HG03442 (cell line): ENCODE data around the gene CFAP97D1.
"Not testable (repeated sequence)": the region's sequence is repeated elsewhere in the genome, so short reads cannot be mapped to it uniquely, and the experiment has no call there.

Experiments used
- ATAC-seq: cut with Tn5 transposase; IDR thresholded peaks from one replicate; pipeline ENCODE4 v1.9.1; 2021; ENCODE audit warnings: mild to moderate bottlenecking, moderate library complexity; ENCODE audit not compliant: unreplicated experiment

CFAP97D1 gene

GRCh38 chr17:43792668-43793067 is 12.4 kb downstream of the CFAP97D1 start:
- ATAC-seq, result not testable (repeated sequence)

DNA sequence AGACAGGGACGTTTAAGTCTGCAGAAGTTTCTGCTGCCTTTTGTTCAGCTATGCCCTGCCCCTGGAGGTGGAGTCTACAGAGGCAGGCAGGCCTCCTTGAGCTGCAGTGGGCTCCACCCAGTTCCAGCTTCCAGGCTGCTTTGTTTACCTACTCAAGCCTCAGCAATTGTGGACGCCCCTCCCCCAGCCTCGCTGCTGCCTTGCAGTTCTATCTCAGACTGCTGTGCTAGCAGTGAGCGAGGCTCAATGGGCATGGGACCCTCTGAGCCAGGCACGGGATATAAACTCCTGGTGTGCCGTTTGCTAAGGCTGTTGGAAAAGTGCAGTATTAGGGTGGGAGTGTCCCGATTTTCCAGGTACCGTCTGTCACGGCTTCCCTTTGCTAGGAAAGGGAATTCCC is 17.8 kb downstream of the CFAP97D1 start:
- ATAC-seq, result not testable (repeated sequence)

DNA sequence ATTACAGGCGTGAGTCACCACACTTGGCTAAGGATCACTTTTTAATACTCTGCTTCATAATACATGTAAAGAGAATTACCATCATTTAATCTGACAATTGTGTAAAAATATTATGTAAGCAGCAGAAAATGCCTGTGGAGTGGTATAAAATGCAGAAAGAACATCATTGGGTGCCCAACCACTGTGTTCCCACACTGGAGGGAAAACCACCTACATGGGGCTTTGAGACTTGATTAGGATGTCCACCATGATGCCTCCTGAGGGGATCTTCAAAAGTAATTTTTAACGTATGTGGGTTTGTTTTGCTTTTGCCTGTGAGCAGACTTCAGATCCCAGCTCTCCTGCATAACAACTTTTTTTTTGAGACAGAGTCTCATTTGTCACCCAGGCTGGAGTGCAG is 18.8 kb downstream of the CFAP97D1 start:
- no peak for ATAC-seq

GRCh38 chr17:43800736-43801135 is 20.5 kb downstream of the CFAP97D1 start:
- ATAC-seq, result no peak

DNA sequence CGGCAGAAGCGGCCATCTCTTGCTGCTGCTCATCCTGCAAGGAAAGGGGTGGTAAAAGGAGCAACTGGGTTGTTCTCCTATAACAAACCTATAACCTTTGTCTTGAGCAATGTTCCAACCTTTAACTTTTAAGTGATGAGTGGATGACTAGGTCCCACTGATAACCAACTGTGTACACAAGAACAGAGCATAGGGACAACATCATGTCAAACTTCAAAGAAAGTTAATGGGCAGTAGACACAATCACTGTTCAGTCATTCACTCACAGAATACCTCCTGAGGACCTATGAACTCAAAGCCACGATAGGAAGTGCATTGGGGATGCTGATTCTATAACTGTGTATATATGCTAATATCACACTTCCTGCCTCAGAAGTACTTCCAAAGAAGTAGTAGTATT is 21.6 kb downstream of the CFAP97D1 start:
- ATAC-seq, result no peak

GRCh38 chr17:43803758-43804157 is 23.5 kb downstream of the CFAP97D1 start:
- ATAC-seq, result no peak

DNA sequence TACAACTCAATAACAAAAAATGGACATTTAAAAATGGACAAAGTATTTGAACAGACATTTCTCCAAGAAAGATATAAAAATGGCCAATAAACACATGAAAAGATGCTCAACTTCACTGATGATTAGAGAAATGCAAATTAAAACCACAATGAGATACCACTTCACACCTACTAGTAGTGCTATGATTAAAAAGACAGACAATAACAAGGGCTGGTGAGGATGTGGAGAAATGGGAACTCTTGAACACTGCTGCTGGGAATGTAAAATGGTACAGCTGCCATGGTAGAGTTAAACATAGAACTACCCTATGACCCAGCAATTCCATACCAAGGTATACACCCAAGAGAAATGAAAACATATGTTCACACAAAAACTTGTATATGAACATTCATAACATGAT is 24.9 kb downstream of the CFAP97D1 start:
- no peak for ATAC-seq

DNA sequence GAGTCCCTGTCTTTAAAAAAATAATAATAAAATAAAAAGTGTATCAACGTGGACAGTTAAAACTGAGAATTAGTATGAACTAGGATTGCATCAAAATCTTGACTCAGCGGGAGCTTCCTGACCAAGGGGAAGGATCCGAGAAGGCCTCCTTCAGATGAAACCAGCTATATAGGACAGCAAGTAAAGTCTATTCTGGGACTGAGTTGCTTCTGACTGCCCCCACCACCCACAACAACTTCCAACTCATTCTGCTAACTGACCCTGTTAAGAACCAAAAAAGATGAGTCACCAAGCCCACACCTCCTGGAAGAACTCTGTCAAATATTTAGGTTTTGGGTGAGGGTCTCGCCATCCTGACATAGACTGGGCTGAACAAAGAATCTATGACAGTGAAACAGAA is 27.8 kb downstream of the CFAP97D1 start:
- ATAC-seq, result no peak

DNA sequence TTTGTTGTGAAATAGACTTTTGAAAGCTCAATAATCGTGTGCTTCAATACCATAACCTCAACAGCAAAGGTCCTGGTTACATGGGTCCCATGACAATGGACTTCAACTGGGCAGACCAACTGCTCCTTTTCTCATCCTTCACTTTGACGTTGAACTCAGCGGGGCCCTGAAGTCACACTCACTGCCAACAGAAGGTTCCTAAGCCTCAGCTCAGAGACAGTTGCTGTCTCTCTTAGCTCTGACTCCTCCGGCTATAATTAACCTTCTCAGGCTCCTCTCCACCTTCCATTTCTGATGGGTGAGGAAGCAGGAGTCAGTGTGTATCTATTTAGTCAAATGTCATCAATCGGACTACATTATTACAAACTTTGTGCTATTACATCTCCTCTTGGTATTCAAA is 28.9 kb downstream of the CFAP97D1 start:
- no peak for ATAC-seq

GRCh38 chr17:43810226-43810715 is 30.0 kb downstream of the CFAP97D1 start:
- no peak for ATAC-seq

GRCh38 chr17:43810823-43811222 is 30.6 kb downstream of the CFAP97D1 start:
- no peak for ATAC-seq

- ATAC-seq, result no peak
Measured at GRCh38 chr17:43812396-43813265, 32.4 kb downstream of the CFAP97D1 start.

- ATAC-seq, result no peak
Measured at GRCh38 chr17:43813386-43813785, 33.2 kb downstream of the CFAP97D1 start.

GRCh38 chr17:43814026-43814425 is 33.8 kb downstream of the CFAP97D1 start:
- ATAC-seq, result no peak

DNA sequence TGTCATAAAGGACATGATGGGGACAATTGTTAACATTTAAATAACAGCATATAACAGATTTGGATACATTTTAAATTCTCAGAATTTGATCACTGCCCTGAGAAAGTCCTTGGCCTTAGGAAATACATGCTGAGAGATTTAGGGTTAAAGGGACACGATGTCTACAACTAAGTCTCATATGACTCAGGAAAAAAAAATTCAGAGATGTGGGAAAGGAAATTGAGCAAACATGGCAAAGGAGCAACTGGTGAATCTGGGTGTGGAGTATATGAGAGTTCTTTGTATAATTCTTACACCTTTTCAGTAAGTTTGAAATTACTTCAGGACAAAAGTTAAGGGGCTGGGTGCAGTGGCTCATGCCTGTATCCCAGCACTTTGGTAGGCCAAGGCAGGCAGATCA is 34.5 kb downstream of the CFAP97D1 start:
- ATAC-seq, result no peak

GRCh38 chr17:43816336-43817320 is 36.4 kb downstream of the CFAP97D1 start:
- ATAC-seq, result no peak

DNA sequence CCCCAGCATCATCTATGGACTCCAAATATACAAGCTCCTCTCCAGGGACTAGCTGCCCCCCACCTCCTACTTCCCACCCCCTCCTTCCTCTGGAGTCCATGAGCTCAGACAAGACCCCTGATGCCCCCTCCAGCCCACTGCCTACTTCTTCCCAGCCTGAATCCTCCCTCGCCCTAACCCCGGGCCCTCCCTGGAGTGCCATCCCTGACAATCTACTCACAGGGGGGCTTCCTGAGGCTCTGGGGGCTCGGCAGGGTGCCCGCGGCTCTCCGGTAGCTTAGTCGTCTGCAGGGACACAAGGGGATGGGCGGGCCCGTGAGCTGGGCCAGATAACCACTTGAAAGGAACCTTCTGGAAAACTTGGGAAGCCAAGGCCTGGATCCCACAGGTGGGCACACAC is 37.6 kb downstream of the CFAP97D1 start:
- no peak for ATAC-seq

- no peak for ATAC-seq
Measured at GRCh38 chr17:43818966-43819365, 38.7 kb downstream of the CFAP97D1 start.

DNA sequence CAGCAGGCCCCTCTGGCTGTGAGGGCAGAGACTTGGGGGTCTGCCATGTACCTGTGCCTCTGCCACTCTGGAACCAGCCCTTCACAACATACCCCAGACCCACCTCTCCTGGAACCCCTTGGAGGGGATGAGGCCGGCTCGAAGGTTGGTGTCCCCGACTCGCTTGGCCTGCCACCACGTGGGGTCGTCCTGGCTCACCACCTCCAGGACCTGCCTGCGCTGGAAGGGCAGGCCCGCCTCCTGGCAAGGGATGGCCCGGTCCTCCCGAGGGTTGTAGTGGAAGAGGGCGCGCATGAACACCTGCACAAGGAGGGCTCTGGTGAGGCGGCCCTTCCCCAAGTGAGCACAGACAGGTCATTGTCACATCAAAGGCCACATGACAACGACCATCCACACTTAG is 40.5 kb downstream of the CFAP97D1 start:
- ATAC-seq, result no peak

DNA sequence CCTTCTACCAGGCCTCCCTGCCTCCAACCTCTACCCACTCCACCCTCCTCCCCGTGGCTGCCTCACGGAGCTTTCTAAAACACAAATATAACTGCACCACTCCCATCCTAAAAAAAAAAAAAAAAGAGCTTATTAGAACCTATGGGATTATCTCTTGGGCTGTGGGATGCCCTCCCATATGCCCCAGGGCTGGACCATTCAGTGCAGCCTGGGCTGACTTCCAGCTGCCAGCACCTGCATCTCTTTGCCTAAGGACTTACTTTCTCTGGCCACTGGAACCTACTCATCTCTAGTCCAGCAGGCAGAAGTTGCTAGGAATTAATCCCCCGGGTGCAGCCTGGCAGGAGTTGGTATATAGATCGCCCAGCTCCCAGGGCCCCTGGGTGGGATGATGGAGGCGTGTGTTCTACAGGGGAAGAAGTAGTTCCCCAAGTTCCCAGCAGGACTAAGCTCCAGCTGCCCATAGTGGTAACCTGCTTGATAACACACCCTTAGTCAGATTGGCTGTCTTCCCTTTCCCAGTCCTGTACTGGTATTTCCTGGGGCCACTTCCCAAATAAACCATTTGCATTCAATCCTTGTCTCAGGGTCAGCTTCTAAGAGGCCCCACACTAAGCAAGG is 42.4 kb downstream of the CFAP97D1 start:
- ATAC-seq, result no peak
